Activated naive CD8-positive, alpha-beta T cell treated with anti-CD3 and anti-CD28 coated beads, Interleukin-2, amount 50 U/mL, for 16 hours (primary cell): ENCODE data around the gene CDH11.

Source experiments
- DNase-seq: peaks from one replicate; pipeline ENCODE4 v3.0.0-alpha.2; 2020; ENCODE audit warnings: low read depth, low spot score

Gene CDH11

DNA sequence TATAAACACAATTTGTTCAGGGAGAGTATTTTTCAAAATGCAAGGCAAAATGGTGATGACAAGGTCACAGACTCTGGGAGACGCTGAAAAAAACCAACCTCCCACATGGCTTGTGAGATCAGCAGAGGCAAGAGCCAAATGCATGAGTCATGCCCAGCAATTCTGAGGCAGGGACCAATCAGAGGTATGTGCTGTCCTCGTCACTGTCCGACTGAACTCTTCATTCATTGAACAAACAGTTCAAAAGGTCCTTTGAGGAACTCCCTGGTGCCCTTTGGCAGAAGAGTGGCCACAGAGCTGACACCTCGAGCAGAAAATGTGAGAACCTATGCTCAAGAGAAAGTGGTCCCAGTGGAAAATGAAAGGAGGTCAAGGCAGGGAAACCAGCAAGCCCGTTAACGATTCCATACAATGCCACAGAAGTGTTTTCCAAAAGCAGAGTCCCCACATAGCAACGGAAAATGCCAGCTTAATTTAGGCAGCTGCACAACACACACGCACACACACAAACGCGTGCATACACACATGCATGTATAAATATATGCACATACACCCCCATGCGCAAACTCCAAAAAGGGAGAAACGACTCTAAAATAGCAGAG lies 50.9 kb downstream of the CDH11 start:
- DNase-seq, result no peak

DNA sequence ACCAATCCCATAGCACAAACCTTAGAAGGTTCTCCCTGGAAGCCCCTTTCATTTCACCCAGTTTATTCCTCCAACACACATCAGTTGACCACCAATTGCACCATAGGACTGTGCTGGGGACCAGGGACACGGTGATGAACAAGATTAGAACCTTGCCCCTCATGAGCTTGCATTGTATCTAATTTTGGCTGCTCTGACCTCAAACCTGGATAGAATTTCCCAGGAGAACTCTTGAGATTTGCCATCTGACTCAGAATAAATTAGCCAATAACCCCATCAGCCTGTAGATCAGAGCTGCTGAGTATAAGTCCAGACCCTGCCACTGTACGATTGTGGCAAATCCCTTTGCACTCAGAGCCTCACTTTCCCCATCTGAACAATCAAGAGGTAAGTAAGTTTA lies 52.1 kb downstream of the CDH11 start:
- DNase-seq, result no peak

DNA sequence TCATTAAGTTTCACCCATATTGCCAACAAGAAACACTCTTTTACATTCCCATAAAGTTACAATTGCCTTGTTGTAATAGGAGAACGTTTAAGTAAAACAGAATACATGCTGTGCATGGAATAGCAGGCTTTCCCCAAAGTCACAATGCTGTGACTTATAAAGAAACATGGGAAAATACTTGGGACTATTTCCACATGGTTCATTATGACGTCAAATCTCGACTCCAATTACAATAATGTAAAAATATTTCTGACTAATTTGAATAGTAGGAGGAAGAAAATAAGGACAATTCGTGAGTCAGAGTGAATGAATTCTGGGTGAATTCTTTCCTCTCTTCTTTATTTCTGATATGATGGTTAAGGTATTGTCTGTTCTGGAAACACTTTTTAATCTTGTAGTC lies 52.8 kb downstream of the CDH11 start:
- no peak for DNase-seq

DNA sequence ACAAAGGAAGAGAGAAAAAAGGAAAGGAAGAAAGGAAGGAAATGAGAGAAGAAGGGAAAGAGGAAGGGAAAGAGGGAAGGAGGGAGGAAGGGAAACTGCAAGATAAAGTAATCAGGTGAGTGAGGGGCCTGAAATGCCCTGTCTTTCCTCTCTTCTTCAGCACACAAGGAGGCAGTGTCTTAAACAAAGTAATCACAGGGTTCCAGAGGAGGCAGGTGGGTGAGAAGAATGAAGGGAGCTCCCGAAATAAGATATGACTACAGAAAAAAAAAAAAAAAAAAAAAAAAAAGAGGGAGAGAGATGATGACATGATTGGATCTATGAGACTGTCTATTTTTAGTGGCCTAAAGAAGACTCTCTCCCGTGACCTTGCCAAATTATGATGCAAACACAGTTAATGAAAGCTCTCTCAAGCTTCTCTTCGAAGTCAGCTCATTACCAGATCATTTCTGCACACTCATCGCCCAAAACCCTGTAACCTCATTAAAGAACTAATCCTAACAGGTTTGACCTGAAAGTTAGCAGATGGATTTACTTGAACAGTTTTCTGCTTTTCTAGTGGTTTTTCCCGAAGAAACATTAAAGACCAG lies 53.6 kb downstream of the CDH11 start:
- DNase-seq, result no peak

DNA sequence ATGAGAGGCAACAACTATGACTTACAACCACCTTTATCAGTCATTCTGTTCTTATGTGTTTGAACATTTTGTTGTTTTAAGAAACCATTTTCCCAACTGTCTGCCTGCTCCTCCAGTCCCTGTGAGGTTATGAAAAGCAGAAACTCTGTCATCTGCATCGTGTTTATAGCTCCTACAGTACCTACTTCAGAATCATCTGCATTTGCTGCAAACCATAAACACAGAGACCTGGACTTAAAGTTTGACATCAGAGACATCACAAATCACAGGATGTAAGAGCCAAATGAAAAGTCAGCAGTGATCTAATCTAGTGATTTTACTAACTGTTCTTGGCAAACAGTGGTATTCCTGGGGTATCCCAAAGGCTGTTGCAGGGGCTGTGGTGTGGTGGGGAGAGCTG lies 55.2 kb downstream of the CDH11 start:
- DNase-seq, result no peak

DNA sequence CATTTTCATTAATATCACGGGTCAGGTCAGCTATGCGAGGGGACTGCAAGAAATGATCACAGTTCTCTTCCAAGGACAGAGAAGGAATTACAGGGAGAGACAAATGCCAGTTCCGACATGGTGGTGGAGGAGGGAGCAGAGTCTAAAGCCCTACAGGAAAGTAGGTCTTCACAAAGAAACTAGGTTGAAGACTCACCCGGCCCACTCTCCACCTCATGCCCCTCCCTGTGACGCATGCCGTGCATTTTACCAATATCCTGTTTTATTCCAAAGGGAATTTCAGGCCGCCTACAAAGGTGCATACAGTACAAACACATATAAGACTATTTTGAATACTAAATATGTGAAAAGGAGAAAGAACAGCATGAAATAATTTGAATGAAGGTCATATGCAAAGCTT lies 56.8 kb downstream of the CDH11 start:
- no peak for DNase-seq

DNA sequence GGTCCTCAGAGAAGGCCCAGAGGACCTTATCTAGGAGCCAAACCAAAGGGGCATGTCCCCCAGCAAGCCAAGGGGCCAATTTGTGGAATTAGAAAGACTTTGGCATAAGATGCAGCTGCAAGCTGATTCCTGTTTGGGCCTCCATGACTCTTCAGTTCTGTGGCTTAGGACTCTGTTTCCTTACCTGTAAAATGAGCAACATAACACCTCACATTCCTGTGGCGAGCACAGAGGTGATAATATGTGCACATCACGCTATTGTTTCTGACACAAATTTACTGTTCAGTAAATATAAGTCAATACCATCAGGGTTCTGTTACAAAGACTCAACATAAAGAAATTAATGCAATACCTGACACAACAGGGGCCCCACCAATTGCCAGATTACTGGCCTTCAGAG lies 57.7 kb downstream of the CDH11 start:
- no peak for DNase-seq

DNA sequence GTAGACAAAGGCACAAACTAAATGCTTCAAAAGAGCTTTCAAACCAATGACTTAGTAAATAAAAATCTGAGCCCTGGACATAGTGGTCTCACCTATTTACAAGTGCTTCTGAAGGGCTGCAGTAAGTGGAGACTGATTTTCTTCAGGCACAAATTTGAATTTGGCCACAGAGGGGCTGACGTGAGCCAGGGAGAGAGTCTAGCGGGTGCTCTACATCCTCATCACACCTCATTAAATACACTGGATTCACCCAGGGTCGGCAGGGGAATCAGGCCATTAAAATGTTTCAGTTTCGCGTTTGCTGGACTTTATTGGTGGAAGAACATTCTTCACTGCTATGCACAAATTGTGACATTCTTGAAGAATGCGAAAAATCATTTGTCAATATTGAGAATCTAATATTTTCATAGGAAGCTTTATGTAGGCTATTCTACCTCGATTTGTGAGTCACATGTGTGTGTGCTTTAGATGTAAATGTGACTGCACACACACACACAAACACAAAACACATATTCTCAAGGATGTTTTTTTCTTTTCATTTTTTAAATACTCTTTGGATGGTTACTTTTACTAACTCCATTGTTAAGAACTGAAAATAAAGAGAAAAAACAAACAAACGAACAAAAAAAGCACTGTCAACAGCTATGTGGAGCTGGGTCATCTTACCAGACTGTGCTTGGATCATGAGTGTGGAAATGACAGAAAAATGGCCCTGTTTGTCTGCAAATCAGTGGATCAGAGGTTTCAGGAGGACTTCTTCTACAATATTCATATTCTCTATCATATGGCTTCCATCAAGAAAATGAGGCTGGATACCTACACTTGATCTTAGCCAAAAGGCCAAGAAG lies 58.9 kb downstream of the CDH11 start:
- DNase-seq, result no peak

DNA sequence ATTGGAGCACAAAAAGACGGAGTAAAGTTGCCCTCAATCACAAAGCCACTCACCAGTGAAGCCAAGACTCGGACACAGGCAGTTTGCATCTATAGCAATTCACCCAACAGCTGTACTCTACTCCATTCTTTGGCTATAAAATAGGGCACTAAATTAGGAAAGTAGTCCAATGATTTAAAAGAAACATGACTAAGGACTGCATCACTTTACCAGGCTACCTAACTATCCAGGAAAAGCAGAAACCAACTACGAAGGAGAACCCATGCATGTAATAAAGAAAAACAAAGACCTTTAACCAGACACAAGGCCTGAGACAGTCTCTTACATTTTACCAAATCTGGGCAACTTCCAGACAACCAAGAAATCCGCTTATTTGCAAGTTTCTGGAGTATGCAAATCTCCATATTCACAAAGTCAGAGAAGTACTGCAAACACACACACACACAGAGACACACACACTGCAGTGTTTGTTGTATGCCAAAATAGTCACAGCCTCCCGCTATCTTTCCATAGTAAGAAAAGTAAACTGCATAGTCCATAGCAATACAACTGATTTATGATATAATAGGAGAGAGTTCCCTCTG lies 59.8 kb downstream of the CDH11 start:
- no peak for DNase-seq

DNA sequence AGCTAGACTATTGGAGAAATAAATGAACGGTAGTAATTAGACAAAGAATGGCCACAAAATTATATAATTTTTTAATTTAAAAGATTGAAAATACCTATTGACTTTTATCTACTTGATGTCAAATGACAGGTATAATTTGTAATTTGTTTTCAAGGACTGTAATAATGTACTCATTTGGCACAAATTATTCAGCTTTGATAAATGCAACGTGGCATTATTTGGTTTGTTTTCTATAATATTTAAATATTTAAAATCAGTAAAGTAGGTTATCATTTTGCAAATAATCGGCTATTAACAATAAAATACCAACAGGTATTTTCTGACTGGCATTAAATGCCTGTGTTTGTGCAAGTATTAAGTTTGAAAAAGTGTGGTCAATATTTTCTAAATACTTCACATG lies 60.6 kb downstream of the CDH11 start:
- DNase-seq, result no peak

DNA sequence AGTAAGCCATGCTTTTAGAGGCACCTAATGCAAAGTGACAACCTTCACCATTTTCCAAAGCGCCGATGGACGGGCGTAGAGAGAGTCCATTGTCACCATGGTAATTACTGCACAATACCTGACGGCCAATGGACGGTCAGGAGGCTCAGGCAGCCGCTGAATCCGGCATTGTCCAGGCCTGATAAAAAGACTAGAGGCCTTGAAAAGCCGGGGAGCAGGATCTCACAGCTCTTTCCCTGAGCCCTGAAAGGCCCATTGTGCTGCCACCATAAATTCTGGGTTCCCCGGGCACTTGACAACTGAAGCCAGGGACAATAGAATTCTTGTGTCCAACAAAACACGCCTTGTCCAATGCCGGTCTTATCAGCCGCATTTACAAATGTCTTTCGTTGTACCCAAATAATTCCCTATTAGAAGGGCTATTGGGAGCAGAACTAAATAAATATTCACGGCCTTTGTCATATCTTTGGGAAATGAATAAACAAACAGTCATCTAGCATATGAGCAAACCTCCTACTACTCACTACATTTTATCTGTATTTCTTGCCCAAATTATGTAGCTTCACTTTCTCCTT lies 62.4 kb downstream of the CDH11 start:
- no peak for DNase-seq

DNA sequence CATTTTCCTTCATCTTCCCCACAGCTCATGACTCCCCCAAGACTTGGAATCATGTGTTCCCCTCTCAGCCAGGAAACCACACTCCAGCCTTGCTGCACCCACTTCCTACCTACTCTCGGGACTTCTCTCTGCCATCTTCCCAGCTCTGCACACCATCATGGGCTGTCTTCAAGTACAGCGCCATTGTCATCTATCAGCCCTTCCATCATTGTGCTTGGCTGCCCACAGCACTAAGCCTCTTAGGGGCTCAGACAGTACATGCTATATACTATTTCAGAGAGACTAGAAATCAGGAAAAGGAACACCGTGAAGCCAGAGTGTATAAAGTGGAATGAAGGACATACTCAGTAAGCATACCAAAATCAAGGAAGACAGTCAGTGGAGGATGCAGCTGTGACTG lies 64.7 kb downstream of the CDH11 start:
- no peak for DNase-seq

DNA sequence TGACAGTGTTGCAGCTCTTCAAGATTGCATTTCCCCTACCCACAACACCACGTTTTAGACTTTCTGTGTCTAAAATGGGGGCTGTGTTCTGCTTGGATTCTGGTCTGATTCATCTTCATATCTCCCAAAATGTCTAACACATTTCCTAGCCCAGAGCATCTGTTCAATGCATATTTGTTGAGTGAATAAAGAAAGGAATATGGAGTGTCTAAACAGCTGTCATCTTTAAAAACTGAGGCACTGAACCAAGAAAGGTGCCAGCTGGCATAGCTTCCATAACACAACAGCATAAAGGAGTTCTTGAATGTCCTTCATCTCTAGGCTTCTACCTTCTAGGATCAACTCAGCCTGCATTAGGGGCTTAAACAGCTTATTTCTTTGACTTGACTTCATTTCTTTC lies 67.4 kb downstream of the CDH11 start:
- DNase-seq, result no peak

DNA sequence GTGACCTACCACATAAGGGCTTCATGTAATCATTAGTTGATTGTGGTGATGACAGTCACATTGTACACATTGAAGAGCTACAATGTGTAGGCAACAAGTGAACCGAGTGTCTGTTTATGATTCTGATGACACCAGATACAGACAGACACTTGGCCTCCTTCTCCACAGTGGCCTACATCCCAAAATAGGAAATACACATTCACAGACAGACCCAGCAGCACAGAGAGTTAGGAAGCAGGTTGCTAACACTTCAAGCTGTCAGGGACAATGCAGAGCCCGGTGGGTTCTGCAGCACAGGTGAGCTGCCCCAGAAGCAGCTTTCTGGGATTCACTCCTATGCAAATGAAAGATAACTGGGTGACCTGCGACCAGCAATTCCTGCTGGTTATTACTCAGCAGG lies 72.2 kb downstream of the CDH11 start:
- no peak for DNase-seq

DNA sequence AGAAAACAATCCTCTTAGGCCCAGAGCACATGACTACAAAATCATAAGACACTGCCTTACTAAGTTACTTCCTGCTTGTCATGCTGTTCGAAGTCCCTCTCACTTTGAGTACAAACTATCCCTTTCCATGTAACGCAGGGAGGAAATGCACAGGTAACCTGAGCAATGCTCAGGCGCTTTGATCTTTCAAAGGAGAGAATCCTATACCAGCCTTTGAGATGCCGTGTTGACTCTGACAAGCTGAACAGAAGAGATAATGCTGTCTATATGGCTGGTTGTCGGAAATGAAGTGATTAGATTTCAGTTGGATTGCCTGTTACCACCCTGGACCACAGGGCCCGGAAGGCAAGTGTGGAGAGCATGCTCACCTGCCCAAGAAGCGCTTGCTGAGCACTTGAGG lies 75.9 kb downstream of the CDH11 start:
- no peak for DNase-seq

DNA sequence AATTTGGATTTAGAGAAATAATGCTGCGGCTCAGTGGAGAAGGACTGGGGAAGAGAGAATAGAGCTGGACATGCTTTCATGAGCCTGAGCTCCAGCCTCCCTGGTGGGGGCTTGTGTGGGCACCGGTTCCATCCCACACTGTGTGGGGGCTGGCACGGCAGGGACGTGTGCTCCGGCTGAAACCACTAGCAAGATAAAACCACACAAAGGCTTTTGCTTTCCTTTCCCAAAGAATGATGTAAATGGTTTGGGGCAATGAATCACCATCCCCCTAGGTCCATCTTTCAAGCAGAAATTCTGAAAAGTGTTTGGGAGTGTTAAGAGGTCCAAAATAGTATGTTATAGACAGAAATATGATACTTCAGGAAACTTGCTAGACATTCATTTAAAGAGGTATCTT lies 77.0 kb downstream of the CDH11 start:
- DNase-seq, result no peak

DNA sequence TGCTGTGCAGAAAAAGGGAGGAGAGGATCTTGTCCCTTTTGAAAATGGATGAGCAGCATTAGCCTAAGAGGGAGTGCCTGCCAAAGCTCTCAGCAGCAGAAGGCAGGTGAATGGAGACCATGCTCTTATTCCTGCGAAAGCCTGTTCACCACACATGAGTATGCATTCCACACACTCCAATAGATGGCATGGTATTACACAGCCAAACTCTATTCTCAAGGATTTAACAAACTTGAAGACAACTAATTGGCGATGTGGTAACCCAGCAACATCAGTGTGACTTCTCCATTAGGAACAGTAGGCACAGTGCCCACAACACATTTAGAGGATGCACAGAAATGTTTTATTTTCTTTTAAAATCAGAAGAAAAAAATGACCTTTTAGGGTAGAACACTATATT lies 77.8 kb downstream of the CDH11 start:
- no peak for DNase-seq

DNA sequence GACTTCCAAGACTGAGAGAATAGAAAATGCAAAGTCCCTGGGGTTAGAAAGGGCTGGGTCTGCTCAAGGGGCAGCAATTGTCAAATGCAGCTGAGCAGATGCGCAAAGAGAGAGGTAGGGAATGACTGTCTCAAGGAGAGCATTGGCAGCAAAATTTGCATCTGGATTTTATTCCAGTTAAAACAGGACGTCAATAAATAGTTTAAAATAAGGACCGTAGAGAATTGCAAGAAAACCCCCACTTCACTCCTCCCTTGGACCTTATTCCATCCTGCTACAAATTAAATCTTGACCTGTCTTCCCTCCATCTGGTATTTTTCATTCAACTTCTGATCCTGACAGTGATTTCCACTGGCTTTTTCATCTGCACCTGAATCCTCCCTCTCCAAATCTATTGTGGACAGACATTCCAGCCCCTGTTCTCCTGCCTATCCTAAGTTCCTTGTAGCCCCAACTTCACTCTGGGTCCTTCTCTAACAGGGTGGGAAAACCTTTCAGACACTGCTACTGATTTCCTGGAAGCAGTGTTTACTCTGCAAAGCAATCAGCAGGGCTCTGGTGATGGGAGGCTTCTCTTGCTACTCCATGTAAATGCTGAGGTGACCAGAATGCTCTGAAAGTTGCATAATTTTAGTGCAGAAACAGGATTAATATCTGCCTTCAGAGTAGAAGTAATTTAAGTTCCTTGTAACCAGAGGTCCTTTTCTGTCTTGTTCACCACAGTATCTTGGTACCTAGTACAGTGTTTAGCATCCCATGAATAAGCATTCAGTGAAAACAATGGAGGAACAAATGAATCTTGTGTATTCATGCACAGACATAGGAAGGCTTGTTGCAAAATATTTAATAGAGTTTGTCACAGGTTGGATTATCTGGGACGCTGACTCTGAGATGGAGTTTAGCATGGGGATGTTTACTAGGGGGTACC lies 79.2 kb downstream of the CDH11 start:
- no peak for DNase-seq

DNA sequence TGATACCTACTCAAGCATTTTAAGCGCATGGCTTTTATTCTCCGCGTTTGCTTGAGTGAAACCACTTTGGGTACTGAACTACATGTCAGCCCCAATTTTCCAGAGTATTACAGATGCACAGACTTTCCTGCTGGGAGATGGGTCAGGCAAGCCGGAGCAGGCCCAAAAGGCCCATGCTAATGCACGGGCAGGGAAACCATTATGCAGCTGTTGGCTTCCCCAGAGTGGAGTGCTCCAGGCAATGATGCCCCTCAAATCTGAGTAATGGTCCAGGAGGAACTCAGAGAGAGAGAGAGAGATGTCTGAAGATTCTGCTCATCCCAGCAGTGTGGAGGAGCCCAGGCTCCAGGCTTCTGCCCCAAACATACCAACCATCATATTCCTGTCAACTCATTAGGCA lies 80.2 kb downstream of the CDH11 start:
- no peak for DNase-seq

DNA sequence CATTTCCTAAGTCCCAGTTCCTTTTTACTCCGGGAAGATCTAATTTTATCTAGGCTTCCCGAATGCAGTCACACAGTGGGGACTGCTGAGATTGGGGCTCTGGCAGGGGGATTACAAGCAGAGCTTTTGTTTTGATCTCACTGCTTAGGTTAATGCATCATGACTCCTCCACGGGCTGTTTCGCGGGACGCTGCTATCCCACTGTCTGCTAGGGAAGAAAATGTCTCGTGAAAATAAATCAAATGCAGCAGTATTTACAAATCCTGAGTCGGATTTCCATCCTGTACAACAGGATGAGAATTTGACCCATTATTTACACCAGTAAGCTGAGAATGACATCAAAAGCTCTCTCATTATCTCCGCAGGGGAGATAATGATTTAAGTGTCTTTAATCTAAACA lies 83.8 kb downstream of the CDH11 start:
- no peak for DNase-seq

DNA sequence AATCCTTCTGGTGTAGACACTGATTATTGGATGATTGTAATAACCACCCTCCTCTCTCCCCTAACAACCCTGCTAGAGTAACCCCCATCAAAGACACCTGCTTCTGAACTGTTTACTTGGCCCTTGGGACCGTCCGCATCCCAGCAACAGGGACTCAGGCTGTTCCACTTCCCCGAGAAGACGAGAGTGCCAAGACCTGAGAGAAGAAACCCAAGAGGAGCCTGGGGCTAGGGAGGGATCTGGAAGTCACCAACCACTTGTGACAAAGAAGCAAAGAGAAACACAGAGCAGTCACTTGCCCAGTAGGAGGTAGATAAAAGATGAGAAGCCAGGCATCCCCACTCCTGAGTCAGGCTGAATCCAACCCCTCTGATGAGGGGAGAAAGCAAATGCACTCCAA lies 84.3 kb downstream of the CDH11 start:
- DNase-seq, result no peak
